Ovary (tissue), 9 donors: Measurements from ENCODE around the gene CCSER2. TPM values are rescaled to one million over a fixed set of nuclear protein-coding genes. Genes with fewer than 3 reads are reported as not detected.
"Not testable (repeated sequence)": the region's sequence is repeated elsewhere in the genome, so short reads cannot be mapped to it uniquely, and the experiment has no call there.

ENCODE experiments used
- DNase-seq, 5 donors: peaks; one replicate each; pipeline ENCODE4 v3.0.0-alpha.2; 2019 to 2020
- H3K27ac ChIP-seq, 2 donors: fragments of 200-600 bp; one replicate each; pipeline versions ENCODE4 v1.5.1 to v1.8.0; 2019 to 2022
- H3K27me3 ChIP-seq: fragments of 200-600 bp; one replicate; pipeline ENCODE4 v1.8.0; 2022
- H3K36me3 ChIP-seq: fragments of 200-600 bp; sonication (generic); one replicate; pipeline ENCODE4 v1.5.1; 2019
- H3K4me1 ChIP-seq: one replicate; pipeline ENCODE4 v1.8.1; 2013; ENCODE audit warnings: mild to moderate bottlenecking, moderate library complexity; ENCODE audit not compliant: insufficient read depth
- H3K4me3 ChIP-seq: fragments of 200-600 bp; sonication (generic); one replicate; pipeline ENCODE4 v1.5.1; 2017
- H3K9me3 ChIP-seq, 2 donors: fragments of 200-600 bp in 1 of 2; sonication (generic) in 1 of 2; one replicate each; pipeline versions ENCODE4 v1.5.1 to v1.8.1; 2013 to 2019; ENCODE audit warnings: mild to moderate bottlenecking in 1 of 2, moderate library complexity in 1 of 2
- EP300 ChIP-seq: sonication (generic); formaldehyde crosslinking; IDR thresholded peaks from one replicate; pipeline ENCODE4 v1.6.1; 2017; ENCODE audit warnings: antibody characterized with exemption
- POLR2A ChIP-seq: fragments of 450-650 bp; IDR thresholded peaks from one replicate; pipeline ENCODE4 v1.6.1; 2017; ENCODE audit warnings: antibody characterized with exemption, mild to moderate bottlenecking, moderate library complexity
- WGBS, 3 donors: extraction: QIAGEN DNeasy Blood & Tissue Kit in 1 of 3; methylation state at CpG; one replicate each; pipeline versions ENCODE4 v1.1.5 to v1.1.7; 2013 to 2017; 5-methylcytosine and 5-hydroxymethylcytosine counted together
- intact Hi-C, 4 donors: fragments of 100-400 bp; cut with DNase I; formaldehyde crosslinking; loops; one replicate each; pipeline versions ENCODE4 v1.11.0 to v1.15.1; 2022 to 2023
- polyA plus RNA-seq, 2 donors: library from polyadenylated mRNA; stranded (reverse); fragments of 200-250 nt in 1 of 2; fragments of 350-450 nt in 1 of 2; fragmentation: Illumina TruSeq in 1 of 2; extraction: RNeasy Lipid Tissue Mini Kit (QIAGEN cat#74804) in 1 of 2; gene quantifications; one replicate each; pipeline ENCODE4 v1.2.3, GENCODE V29; 2013 to 2014
- total RNA-seq, 7 donors: library from RNA; depleted of rRNA in 2 of 7; stranded (reverse); fragments of >200 nt in 2 of 7; fragmentation: NEBNext Ultra II Directional in 3 of 7; extraction: Animal tissue kit (Norgen Biotek cat#: 25700) in 3 of 7; gene quantifications; one replicate each; pipeline versions ENCODE4 v1.1.0 to v1.2.4, GENCODE V29; 2016 to 2023
- TF ChIP-seq, protein P1 (sequence below), 3 donors: fragments of 450-650 bp in 2 of 3; fragments of 200-600 bp in 1 of 3; IDR thresholded peaks; one replicate each; pipeline versions ENCODE4 v1.5.1 to v1.8.0; 2016 to 2022; ENCODE audit warnings: antibody characterized with exemption in 3 of 3, mild to moderate bottlenecking in 1 of 3
- donor health status: DM: no; HTN: no; CAD: no; lungs with moderate emphysema.
- donor health status: DM: no; HTN: no; CAD: no.
- donor health status: Bipolar disorder and iron deficiency.
- donor health status: DM: yes; HTN: yes; CAD: no.
- donor health status: DM: no; HTN: no; CAD: no.
- donor health status: DM: yes; HTN: yes; CAD: no.

CCSER2 gene
- total and polyA plus RNA-seq, 9 donors, result 12.2 to 86.3 (median 50.7) TPM

GRCh38 chr10:84317174-84317573 lies 11.2 kb upstream of the CCSER2 start:
- Histone ChIP-seq H3K9me3 (no peaks in the 10 kb centered on the region), H3K4me1 (no peaks in the 10 kb centered on the region), H3K36me3 (no peaks in the 10 kb centered on the region), H3K4me3 (no peak overlapping the region), H3K27me3 (no peaks in the 10 kb centered on the region), H3K27ac (no peak overlapping the region)
- 48 to 64% (median 58%) methylated on average over 2 of the region's 2 CpGs for WGBS, 3 donors
- intact Hi-C loops, result no loop called here
- DNase-seq, result no peak
- TF ChIP-seq POLR2A (no peak), EP300 (no peak)
- TF ChIP-seq, protein P1, sequence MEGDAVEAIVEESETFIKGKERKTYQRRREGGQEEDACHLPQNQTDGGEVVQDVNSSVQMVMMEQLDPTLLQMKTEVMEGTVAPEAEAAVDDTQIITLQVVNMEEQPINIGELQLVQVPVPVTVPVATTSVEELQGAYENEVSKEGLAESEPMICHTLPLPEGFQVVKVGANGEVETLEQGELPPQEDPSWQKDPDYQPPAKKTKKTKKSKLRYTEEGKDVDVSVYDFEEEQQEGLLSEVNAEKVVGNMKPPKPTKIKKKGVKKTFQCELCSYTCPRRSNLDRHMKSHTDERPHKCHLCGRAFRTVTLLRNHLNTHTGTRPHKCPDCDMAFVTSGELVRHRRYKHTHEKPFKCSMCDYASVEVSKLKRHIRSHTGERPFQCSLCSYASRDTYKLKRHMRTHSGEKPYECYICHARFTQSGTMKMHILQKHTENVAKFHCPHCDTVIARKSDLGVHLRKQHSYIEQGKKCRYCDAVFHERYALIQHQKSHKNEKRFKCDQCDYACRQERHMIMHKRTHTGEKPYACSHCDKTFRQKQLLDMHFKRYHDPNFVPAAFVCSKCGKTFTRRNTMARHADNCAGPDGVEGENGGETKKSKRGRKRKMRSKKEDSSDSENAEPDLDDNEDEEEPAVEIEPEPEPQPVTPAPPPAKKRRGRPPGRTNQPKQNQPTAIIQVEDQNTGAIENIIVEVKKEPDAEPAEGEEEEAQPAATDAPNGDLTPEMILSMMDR (IDR thresholded peaks at IDR 0.05), result no peak

- Histone ChIP-seq H3K27me3 (no peaks in the 10 kb centered on the region), H3K36me3 (no peaks in the 10 kb centered on the region), H3K27ac (no peak overlapping the region), H3K9me3 (no peaks in the 10 kb centered on the region), H3K4me1 (no peaks in the 10 kb centered on the region), H3K4me3 (no peak overlapping the region)
- intact Hi-C loops, result no loop called here
- DNase-seq, result no peak
- TF ChIP-seq EP300 (no peak), POLR2A (no peak)
- TF ChIP-seq, protein P1 (IDR thresholded peaks at IDR 0.05), result no peak
These were observed 6.5 kb upstream of the CCSER2 start for GRCh38 chr10:84321902-84322301.

DNA sequence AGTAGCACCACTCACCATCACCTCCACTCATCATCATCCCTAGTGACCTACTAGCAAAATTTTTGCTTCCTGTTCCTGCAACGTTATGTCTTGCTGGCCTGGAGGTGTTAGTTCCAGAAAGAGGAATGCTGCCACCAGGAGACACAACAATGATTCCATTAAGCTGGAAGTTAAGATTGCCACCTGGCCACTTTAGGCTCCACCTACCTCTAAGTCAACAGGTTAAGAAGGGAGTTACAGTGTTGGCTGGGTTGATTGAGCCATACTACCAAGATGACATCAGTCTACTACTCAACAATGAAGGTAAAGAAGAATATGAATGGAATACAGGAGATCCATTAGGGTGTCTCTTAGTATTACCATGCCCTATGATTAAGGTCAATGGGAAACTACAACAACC lies 4.8 kb upstream of the CCSER2 start:
- H3K27ac ChIP-seq, intact Hi-C loops, DNase-seq, H3K36me3 ChIP-seq, H3K9me3 ChIP-seq, H3K4me1 ChIP-seq, H3K4me3 ChIP-seq, H3K27me3 ChIP-seq: not testable (repeated sequence)
- WGBS, 3 donors, result 48 to 55% (median 50%) methylated on average over 1 of the region's 1 CpG

- H3K27me3 ChIP-seq, H3K4me1 ChIP-seq, intact Hi-C loops, H3K27ac ChIP-seq, H3K9me3 ChIP-seq, H3K36me3 ChIP-seq, H3K4me3 ChIP-seq: not testable (repeated sequence)
- 83 to 88% (median 87%) methylated on average over 9 of the region's 9 CpGs for WGBS, 3 donors
- DNase-seq, result peak in 2 of 5 donors; percentile 17 to 23
These were observed 1.4 kb upstream of the CCSER2 start for GRCh38 chr10:84326995-84327394.

DNA sequence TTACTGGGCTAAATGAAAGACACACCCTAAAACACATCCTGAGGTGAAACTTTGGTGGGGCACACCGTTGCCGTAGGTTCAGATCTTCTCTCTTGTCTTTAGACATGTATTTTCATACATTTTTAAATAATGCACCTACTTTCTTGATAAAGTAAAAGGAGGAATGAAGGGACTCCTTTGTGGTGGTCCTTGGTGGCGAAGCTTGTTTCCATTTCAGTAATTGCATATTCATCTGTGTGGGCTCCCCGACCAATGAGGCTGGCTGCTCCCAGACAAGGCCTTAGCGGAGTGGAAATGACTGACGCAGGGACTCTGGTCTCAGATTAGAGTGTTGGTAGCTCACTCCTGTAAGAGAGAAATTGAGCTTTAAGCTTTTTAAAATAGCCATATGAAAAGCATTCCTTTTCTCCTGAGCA lies 815 bp downstream of the CCSER2 start:
- peak in 1 of 5 donors; percentile 22 for DNase-seq
- no peak for TF ChIP-seq POLR2A
- TF ChIP-seq, protein P1 (IDR thresholded peaks at IDR 0.05), result no peak
- TF ChIP-seq EP300, result no peak
- Histone ChIP-seq H3K27me3 (no peaks in the 10 kb centered on the region), H3K9me3 (no peaks in the 10 kb centered on the region), H3K4me3 (peak overlapping the region; percentile 55), H3K36me3 (no peaks in the 10 kb centered on the region), H3K27ac (peak overlapping the region; percentile 76 to 94), H3K4me1 (peaks cover 9% of the 10 kb centered on the region)
- intact Hi-C loops, result no loop called here
- WGBS, 3 donors, result 2 to 5% (median 3%) methylated on average over 6 of the region's 6 CpGs
